Measurements from ENCODE around the gene SSH2.

- TF ChIP-seq EZH2 (IDR thresholded peaks at IDR 0.05): no peak
- no peak for TF ChIP-seq POLR2AphosphoS5 (IDR thresholded peaks at IDR 0.05; ENCODE audit: borderline replicate concordance, low read depth, low read length)
- TF ChIP-seq FOXP2 (optimal IDR thresholded peaks at IDR 0.05; ENCODE audit: control extremely low read depth, extremely low read length, insufficient read depth): no peak
Observed at GRCh38 chr17:29855686-29856085, 74.3 kb downstream of the SSH2 start.
